PFSK-1 (cell line): ENCODE results near the gene WDR20.

Experiments
- FOXP2 ChIP-seq: optimal IDR thresholded peaks from 2 replicates; pipeline ENCODE3; 2011; ENCODE audit warnings: borderline replicate concordance, control low read depth, inconsistent platforms; ENCODE audit not compliant: insufficient read depth; ENCODE audit errors: extremely low read length, extremely low read depth
- POLR2AphosphoS5 ChIP-seq: IDR thresholded peaks from 2 replicates; pipeline ENCODE4 v1.6.1; 2012; ENCODE audit warnings: low read depth, mild to moderate bottlenecking, control low read depth, low read length, moderate library complexity
- SIN3A ChIP-seq: IDR thresholded peaks from 2 replicates; pipeline ENCODE4 v1.6.1; 2012; ENCODE audit warnings: mild to moderate bottlenecking, low read length, moderate library complexity, borderline replicate concordance; ENCODE audit not compliant: insufficient read depth
- TAF1 ChIP-seq: IDR thresholded peaks from 2 replicates; pipeline ENCODE4 v1.6.1; 2012; ENCODE audit warnings: low read length, control low read depth, borderline replicate concordance; ENCODE audit not compliant: insufficient read depth
- TF ChIP-seq, protein P1 (sequence below), 2 experiments: IDR thresholded peaks; 2 replicates each; pipeline versions ENCODE4 v1.6.1 to v1.8.0; 2011 to 2012; ENCODE audit warnings: low read depth in 2 of 2, low read length in 2 of 2, control low read depth in 1 of 2, inconsistent platforms in 1 of 2, mild to moderate bottlenecking in 1 of 2, moderate library complexity in 1 of 2; ENCODE audit not compliant: insufficient read depth in 1 of 2

The WDR20 gene

DNA sequence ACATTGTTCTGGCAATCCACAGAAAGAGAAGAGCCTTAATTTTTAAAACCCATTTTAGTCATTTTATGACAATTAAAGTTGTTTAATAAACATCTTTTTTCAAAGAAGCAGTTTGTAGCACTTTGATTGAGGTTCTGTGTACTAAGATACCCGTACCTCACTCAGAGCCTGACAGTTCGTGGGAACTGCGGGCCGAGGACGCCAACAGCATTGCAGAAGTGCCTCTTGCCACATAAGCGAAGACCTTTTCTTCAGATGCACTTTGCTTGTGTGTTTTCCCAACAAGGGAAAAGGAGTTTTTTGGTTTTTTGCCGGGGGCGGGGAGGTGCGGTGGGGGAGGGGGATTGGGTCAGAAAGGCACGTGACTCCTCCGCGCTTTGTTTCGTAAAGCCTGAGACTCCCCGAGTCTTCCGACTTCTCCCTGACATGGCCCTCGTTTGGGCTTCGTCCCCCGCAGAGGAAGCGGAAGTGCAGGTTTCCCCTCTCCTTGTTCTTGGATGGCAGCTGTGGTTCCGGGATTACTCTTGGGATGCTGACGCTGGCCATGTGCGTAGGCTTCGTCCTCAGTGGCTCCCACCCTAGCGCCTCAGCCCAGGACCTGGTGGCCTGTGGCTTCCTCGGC, 70.8 kb downstream of the WDR20 start:
- TF ChIP-seq FOXP2 (no peak), POLR2AphosphoS5 (no peak), SIN3A (no peak), TAF1 (no peak)
- TF ChIP-seq, protein P1, sequence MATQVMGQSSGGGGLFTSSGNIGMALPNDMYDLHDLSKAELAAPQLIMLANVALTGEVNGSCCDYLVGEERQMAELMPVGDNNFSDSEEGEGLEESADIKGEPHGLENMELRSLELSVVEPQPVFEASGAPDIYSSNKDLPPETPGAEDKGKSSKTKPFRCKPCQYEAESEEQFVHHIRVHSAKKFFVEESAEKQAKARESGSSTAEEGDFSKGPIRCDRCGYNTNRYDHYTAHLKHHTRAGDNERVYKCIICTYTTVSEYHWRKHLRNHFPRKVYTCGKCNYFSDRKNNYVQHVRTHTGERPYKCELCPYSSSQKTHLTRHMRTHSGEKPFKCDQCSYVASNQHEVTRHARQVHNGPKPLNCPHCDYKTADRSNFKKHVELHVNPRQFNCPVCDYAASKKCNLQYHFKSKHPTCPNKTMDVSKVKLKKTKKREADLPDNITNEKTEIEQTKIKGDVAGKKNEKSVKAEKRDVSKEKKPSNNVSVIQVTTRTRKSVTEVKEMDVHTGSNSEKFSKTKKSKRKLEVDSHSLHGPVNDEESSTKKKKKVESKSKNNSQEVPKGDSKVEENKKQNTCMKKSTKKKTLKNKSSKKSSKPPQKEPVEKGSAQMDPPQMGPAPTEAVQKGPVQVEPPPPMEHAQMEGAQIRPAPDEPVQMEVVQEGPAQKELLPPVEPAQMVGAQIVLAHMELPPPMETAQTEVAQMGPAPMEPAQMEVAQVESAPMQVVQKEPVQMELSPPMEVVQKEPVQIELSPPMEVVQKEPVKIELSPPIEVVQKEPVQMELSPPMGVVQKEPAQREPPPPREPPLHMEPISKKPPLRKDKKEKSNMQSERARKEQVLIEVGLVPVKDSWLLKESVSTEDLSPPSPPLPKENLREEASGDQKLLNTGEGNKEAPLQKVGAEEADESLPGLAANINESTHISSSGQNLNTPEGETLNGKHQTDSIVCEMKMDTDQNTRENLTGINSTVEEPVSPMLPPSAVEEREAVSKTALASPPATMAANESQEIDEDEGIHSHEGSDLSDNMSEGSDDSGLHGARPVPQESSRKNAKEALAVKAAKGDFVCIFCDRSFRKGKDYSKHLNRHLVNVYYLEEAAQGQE (IDR thresholded peaks at IDR 0.05; ENCODE audit: insufficient read depth in 1 of 2, low read depth in 2 of 2, low read length in 2 of 2), result no peak

DNA sequence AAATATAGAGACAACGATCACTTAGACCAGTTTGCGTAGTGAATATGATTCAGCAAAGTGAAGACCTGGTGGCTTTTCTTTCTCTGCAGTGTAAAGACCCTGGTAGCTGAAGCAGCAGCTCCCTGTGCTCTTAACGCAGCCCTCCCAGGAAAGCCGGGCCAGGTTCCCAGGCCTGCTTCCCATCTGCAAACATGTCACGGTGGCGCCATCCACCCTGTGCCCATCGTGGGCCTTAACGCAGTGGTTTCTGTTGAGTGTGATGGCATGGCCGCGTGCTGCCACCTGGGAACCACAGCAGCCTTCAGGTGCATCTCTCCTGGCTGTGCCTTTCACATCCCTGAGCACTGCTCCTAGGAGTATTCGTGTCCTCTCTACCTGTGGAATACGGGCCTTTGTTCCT, 71.5 kb downstream of the WDR20 start:
- TF ChIP-seq TAF1 (no peak), SIN3A (no peak), FOXP2 (no peak), POLR2AphosphoS5 (no peak)
- TF ChIP-seq, protein P1 (IDR thresholded peaks at IDR 0.05; ENCODE audit: insufficient read depth in 1 of 2, low read depth in 2 of 2, low read length in 2 of 2), result no peak

DNA sequence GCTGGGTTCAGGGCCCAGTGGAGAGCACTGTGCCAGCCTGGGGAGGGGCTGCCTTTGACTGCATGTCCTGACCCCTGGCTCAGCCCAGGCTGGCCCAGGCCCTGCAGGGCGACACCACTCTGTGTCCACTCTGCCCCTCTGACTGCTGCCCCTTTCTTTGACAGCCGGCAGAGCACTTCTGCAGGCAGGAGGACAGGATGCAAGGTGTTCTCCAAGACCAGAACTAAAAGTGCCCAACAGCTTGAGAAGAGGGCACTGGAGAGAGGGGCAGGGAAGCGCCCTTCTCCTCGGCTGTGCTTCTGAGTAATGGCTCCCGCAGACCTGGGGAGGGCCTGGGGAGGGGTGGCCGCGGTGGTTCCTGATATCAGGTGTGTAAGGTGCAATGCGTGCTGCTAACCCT, 72.7 kb downstream of the WDR20 start:
- no peak for TF ChIP-seq POLR2AphosphoS5
- TF ChIP-seq SIN3A, result no peak
- no peak for TF ChIP-seq TAF1
- TF ChIP-seq, protein P1 (IDR thresholded peaks at IDR 0.05; ENCODE audit: insufficient read depth in 1 of 2, low read depth in 2 of 2, low read length in 2 of 2), result no peak
- TF ChIP-seq FOXP2, result no peak

DNA sequence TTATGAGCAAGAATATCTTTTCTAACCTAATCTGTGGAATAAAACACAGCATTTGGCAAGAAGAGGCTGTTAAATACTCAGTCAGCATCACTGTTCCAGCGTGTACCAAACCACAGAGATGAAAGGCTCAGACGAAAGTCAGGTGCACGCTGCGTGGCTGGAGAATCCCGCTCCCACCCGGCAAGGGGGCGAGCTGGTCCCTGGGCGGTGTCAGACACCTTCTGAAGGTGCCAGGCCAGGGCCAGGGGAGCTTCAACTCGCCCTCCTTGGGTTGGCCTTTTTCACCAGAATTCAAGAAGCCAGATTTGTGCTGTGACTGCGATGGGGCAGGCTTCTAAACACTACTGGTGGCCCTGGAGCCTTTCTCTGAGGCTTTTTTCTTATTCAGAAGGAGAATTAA, 73.1 kb downstream of the WDR20 start:
- no peak for TF ChIP-seq FOXP2
- TF ChIP-seq TAF1, result no peak
- TF ChIP-seq, protein P1 (IDR thresholded peaks at IDR 0.05; ENCODE audit: insufficient read depth in 1 of 2, low read depth in 2 of 2, low read length in 2 of 2), result no peak
- no peak for TF ChIP-seq SIN3A
- no peak for TF ChIP-seq POLR2AphosphoS5

DNA sequence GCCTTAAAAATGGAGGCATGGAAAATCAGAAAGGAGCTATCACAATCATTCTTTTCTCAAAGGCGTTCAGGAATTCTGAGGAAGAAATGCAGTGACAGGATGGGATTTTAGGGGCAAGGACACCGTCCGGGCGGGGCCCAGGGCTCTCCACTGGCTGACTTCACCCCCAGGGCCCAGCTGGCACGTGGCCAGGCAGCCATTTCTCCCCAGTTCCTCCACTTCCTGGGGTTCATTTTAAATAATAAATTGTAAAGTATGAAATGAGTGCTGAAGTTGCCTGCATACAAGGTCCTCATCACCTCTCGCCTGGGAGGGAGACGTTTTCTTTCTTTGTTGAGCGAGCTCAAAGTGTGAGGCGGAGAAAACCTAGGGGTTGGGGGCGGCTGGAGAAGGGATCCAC, 73.8 kb downstream of the WDR20 start:
- TF ChIP-seq SIN3A (no peak), TAF1 (no peak), POLR2AphosphoS5 (no peak), FOXP2 (no peak)
- TF ChIP-seq, protein P1 (IDR thresholded peaks at IDR 0.05; ENCODE audit: insufficient read depth in 1 of 2, low read depth in 2 of 2, low read length in 2 of 2), result no peak
